ENCODE measurements around the gene MKRN2OS.

MKRN2OS gene

GRCh38 chr3:12513694-12514446, 31.4 kb downstream of the MKRN2OS start:
- TF ChIP-seq REST (IDR thresholded peaks at IDR 0.05; ENCODE audit: low read depth) (no peak), TCF12 (IDR thresholded peaks at IDR 0.05; ENCODE audit: low read depth) (no peak), FOXM1 (IDR thresholded peaks at IDR 0.05; ENCODE audit: borderline replicate concordance, low read depth) (no peak), CREB1 (IDR thresholded peaks at IDR 0.05; ENCODE audit: low read depth) (no peak), MAX (IDR thresholded peaks at IDR 0.05) (no peak), TEAD4 (IDR thresholded peaks at IDR 0.05) (no peak), YY1 (IDR thresholded peaks at IDR 0.05; ENCODE audit: low read depth) (no peak), TAF1 (IDR thresholded peaks at IDR 0.05; ENCODE audit: low read depth) (no peak), CEBPB (IDR thresholded peaks at IDR 0.05) (no peak), EP300 (IDR thresholded peaks at IDR 0.05; ENCODE audit: borderline replicate concordance) (no peak), USF1 (IDR thresholded peaks at IDR 0.05) (no peak), RAD21 (IDR thresholded peaks at IDR 0.05; ENCODE audit: low read depth) (no peak), EGR1 (IDR thresholded peaks at IDR 0.05) (no peak), NFIC (IDR thresholded peaks at IDR 0.05) (no peak), ZBTB7A (IDR thresholded peaks at IDR 0.05; ENCODE audit: low read depth) (no peak)

- TF ChIP-seq YY1 (IDR thresholded peaks at IDR 0.05; ENCODE audit: low read depth), result no peak
- TF ChIP-seq RAD21 (IDR thresholded peaks at IDR 0.05; ENCODE audit: low read depth), result no peak
- no peak for TF ChIP-seq TAF1 (IDR thresholded peaks at IDR 0.05; ENCODE audit: low read depth)
- TF ChIP-seq EP300 (IDR thresholded peaks at IDR 0.05; ENCODE audit: borderline replicate concordance), result no peak
- no peak for TF ChIP-seq TCF12 (IDR thresholded peaks at IDR 0.05; ENCODE audit: low read depth)
- no peak for TF ChIP-seq CREB1 (IDR thresholded peaks at IDR 0.05; ENCODE audit: low read depth)
- TF ChIP-seq USF1 (IDR thresholded peaks at IDR 0.05), result no peak
- no peak for TF ChIP-seq NFIC (IDR thresholded peaks at IDR 0.05)
- TF ChIP-seq TEAD4 (IDR thresholded peaks at IDR 0.05), result no peak
- no peak for TF ChIP-seq FOXM1 (IDR thresholded peaks at IDR 0.05; ENCODE audit: borderline replicate concordance, low read depth)
- no peak for TF ChIP-seq REST (IDR thresholded peaks at IDR 0.05; ENCODE audit: low read depth)
- no peak for TF ChIP-seq EGR1 (IDR thresholded peaks at IDR 0.05)
Observed at GRCh38 chr3:12512534-12513118, 32.7 kb downstream of the MKRN2OS start.

GRCh38 chr3:12509466-12509865, 35.8 kb downstream of the MKRN2OS start:
- TF ChIP-seq USF1 (IDR thresholded peaks at IDR 0.05) (no peak), EP300 (IDR thresholded peaks at IDR 0.05; ENCODE audit: borderline replicate concordance) (no peak), TCF12 (IDR thresholded peaks at IDR 0.05; ENCODE audit: low read depth) (no peak), NFIC (IDR thresholded peaks at IDR 0.05) (no peak), MAX (IDR thresholded peaks at IDR 0.05) (no peak), ZBTB7A (IDR thresholded peaks at IDR 0.05; ENCODE audit: low read depth) (no peak), CREB1 (IDR thresholded peaks at IDR 0.05; ENCODE audit: low read depth) (no peak), CEBPB (IDR thresholded peaks at IDR 0.05) (no peak)

- no peak for TF ChIP-seq ZBTB7A (IDR thresholded peaks at IDR 0.05; ENCODE audit: low read depth)
- TF ChIP-seq TCF12 (IDR thresholded peaks at IDR 0.05; ENCODE audit: low read depth), result no peak
- TF ChIP-seq RAD21 (IDR thresholded peaks at IDR 0.05; ENCODE audit: low read depth), result no peak
- no peak for TF ChIP-seq YY1 (IDR thresholded peaks at IDR 0.05; ENCODE audit: low read depth)
- no peak for TF ChIP-seq CREB1 (IDR thresholded peaks at IDR 0.05; ENCODE audit: low read depth)
- TF ChIP-seq TAF1 (IDR thresholded peaks at IDR 0.05; ENCODE audit: low read depth), result no peak
- TF ChIP-seq REST (IDR thresholded peaks at IDR 0.05; ENCODE audit: low read depth), result no peak
- TF ChIP-seq EGR1 (IDR thresholded peaks at IDR 0.05), result no peak
Observed at GRCh38 chr3:12508291-12508700, 37.0 kb downstream of the MKRN2OS start.

Data from Ishikawa (cell line).